AG09309 (cell line): Measurements from ENCODE around the gene GPR152.

Experiments
- DNase-seq: peaks from one replicate; pipeline ENCODE4 v3.0.0-alpha.2; 2010; ENCODE audit warnings: low read depth
- H3K4me3 ChIP-seq: 2 replicates; pipeline ENCODE4 v1.5.1; 2011; ENCODE audit warnings: mild to moderate bottlenecking, low read depth, low read length, moderate library complexity; ENCODE audit not compliant: control insufficient read depth
- CTCF ChIP-seq: IDR thresholded peaks from 2 replicates; pipeline ENCODE4 v1.5.1; 2011; ENCODE audit warnings: mild to moderate bottlenecking, low read depth, low read length, inconsistent platforms; ENCODE audit not compliant: insufficient read depth, control insufficient read depth; ENCODE audit errors: missing control alignments

The GPR152 gene

GRCh38 chr11:67451658-67451976 lies 912 bp downstream of the GPR152 start:
- TF ChIP-seq CTCF, result no peak
- no peak overlapping the region for H3K4me3 ChIP-seq
- no peak for DNase-seq

- no peak for TF ChIP-seq CTCF
- H3K4me3 ChIP-seq, result no peak overlapping the region
- no peak for DNase-seq
Measured at GRCh38 chr11:67450796-67451657, 1.5 kb downstream of the GPR152 start.

GRCh38 chr11:67449116-67449844 lies 3.2 kb downstream of the GPR152 start:
- no peak overlapping the region for H3K4me3 ChIP-seq
- DNase-seq, result no peak
- TF ChIP-seq CTCF, result no peak

- no peak for TF ChIP-seq CTCF
- DNase-seq, result no peak
- H3K4me3 ChIP-seq, result no peak overlapping the region
Measured at GRCh38 chr11:67448220-67448609, 4.3 kb downstream of the GPR152 start.

- H3K4me3 ChIP-seq, result no peak overlapping the region
- no peak for DNase-seq
- TF ChIP-seq CTCF, result no peak
Measured at GRCh38 chr11:67445515-67445914, 7.0 kb downstream of the GPR152 start.

- no peak for DNase-seq
- no peak for TF ChIP-seq CTCF
- H3K4me3 ChIP-seq, result peak overlapping the region; percentile 95
Measured at GRCh38 chr11:67442504-67443404, 9.8 kb downstream of the GPR152 start.
